GM18526 (cell line): ENCODE measurements around the gene CSRNP3.

Source experiments
- POLR2A ChIP-seq: IDR thresholded peaks from 3 replicates; pipeline ENCODE4 v1.6.1; 2011; ENCODE audit not compliant: insufficient read length; ENCODE audit errors: extremely low read depth

CSRNP3 gene

DNA sequence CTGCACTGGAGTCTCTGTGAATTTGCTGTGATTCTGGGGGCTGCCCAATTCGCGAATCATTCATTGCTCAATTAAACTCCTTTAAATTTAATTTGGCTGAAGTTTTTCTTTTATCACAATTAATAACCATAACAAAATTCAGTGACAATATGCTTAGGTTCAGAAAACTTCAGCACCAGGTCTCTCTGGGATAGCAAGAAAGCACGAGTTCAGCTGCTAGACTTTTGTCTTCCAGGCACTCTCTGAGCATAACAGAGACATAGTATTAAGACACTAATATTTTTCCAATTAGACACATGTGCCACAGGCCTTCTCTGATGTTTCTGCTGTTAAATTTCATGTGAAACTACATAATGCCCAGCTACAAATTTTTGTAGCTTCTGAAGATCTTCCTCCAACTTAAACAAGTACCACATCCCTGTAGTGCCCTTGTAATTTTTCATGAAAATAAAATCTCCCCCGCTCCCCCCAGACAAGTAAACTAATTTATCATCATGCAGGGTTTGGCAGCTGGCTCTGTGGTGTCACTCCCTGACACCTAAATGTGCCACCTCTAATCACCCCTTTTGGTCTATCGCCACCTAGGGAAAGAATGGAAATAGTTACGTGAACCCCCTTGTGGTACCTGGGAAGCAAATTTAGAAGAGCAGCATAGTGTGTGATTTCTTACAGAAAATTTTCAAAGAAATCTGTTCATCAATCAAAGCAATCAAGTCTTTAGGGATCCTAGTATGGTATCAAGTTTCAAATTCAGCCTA lies 94.1 kb downstream of the CSRNP3 start:
- no peak for TF ChIP-seq POLR2A

DNA sequence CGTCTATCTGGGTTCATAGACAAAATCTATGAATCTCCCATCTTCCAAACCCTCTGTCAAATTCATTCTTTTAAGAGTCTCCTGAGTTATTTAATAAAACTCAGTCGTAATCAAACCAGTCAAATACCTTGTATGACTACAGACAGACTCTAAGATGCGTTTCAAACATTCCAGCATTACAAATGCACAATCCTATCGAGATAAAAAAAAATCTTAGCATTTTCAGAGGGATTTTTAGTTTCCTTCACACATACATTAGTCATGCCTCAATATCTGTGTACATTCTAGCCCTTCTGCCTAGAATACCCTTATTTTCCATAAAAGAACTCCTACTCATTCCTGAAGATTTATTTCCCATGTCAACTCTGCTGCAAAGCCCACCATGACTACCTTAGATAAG lies 96.5 kb downstream of the CSRNP3 start:
- TF ChIP-seq POLR2A, result no peak

DNA sequence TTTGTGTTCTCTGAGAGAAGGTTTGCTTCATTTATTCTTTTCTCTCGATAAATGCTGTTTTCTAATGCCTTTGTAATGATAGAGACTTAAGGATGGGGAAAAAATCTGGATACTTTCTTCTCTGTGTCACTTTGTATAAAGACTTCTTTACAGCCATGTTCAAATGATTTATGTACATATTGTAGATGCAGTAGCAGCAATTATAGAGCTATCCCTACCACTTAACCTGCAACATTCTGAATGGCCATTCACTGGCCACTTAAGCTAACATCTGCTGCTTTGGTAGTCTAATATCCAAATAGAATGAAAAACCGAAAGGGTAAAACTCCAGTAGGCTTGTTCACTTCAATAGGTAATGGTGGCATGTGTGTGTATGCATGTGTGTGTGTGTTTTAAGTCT lies 97.8 kb downstream of the CSRNP3 start:
- TF ChIP-seq POLR2A, result no peak

DNA sequence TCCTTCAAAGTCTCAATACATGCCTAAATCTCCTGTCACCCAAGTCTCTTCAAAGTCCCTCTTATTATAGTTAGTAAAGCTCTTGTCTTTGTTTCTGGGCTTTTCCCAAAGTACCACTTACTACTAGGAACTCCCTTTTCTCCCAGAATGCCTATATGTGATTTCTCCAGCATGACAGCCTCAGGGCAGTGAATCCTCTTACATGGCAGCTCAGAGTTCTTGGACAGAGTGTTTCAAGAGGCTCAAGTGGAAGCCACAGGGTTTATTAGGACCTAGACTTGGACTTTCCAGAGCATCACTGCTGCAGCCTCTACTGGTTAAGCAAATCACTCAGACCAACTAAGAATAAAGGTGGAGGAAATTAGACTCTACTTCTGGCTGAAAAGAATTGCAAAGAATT lies 98.9 kb downstream of the CSRNP3 start:
- TF ChIP-seq POLR2A, result no peak

DNA sequence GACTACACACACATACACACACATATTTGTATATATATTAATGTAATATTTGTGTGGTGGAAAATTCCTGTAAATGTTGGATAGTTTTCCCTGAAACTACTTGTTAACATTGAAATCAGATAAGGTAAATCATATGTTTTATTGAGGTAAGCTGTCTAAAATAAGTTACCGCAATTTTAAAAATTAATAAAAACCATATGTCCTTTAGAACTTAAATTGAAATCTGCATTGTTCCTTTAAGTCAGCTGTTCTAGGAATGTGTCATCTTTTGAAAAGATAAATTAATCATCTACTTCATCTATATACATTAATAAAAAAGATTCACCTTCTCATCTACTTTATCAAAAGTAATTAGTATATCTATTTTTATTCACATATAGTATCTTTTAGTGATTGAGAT lies 102.0 kb downstream of the CSRNP3 start:
- TF ChIP-seq POLR2A, result no peak

DNA sequence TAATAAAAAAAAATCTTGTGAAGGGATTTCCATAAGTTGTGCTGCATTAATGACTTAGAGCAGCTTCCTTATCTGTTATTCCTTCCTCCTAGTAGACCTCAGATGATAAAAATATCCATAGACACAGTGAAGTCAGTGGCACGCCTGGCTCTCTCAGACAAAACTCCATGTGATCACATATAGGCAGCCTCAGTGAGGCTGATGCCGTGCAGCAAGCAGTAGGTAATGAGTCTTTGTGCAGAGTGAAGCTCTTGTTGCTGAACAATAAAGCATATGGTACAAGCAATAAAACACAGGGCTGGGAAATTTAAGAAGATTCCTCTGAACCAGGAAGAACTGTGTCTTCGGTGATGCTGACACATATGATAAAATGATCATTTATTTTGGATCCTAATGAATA lies 102.7 kb downstream of the CSRNP3 start:
- no peak for TF ChIP-seq POLR2A

DNA sequence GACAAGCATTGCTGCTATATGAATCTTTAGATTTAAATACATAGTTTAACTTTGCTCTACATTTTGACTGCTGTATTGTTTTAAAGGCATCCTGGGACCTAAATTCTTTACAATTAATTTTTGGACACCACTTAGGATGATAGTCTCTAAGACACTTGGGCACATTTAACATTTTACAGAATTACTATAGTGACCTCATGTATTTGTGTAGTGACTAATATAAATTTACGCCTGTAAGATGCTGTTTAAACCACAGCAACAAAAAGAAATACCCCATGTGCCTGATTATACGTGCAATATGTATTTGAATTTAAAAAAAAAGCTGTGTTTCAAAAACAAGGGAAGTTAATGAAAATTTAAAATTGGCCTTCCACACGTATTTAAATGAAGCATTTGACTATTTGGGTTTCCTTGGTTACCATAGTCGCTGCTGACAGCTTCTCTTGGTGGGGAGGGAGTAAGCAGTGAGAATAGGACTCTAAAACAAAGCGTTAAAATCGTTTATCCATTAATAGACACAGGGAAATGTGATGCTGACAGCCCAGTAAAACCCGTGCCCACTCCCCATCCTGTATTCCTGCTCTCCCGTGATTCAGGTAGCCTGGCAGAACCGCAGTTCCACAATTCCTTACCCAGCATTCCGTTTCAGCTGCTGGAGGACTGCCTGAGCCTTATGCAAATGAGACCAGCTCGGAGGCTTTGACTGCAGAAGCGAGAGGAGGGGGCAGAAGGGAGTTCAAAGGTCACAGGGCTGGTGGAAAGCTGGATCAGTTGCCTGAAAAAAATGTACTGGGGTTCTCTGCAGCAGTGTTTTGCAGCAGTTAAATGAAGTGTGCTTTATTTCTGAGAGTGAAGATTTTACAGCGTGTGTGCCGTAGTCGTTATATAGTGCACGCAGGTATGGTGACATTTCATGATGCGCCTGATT lies 104.3 kb downstream of the CSRNP3 start:
- no peak for TF ChIP-seq POLR2A

DNA sequence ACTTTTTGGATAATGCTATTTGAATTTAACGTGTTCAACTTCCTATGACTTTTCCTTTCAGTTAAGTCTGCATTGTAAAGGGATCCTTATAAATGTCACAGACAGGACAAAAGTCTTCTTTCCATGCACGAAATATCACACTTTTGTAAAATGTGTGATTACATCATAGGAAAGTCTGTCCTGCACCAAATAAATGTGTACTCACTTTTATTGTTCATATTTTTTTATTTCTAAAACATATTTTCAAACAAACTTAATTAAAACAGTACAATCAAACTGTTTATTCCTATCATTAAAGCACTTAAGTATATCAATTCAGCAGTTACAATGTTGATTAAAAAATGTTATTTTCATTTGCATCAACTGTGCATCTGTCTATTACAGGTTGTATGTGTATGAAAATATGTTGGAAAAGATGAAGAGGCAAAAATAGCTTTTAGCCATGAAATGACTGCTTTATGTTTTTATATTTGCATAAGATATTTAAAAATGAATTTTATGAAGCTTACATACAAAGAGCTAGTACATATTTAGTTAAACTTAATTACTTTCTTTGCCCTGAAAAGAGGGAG lies 105.6 kb downstream of the CSRNP3 start:
- no peak for TF ChIP-seq POLR2A

DNA sequence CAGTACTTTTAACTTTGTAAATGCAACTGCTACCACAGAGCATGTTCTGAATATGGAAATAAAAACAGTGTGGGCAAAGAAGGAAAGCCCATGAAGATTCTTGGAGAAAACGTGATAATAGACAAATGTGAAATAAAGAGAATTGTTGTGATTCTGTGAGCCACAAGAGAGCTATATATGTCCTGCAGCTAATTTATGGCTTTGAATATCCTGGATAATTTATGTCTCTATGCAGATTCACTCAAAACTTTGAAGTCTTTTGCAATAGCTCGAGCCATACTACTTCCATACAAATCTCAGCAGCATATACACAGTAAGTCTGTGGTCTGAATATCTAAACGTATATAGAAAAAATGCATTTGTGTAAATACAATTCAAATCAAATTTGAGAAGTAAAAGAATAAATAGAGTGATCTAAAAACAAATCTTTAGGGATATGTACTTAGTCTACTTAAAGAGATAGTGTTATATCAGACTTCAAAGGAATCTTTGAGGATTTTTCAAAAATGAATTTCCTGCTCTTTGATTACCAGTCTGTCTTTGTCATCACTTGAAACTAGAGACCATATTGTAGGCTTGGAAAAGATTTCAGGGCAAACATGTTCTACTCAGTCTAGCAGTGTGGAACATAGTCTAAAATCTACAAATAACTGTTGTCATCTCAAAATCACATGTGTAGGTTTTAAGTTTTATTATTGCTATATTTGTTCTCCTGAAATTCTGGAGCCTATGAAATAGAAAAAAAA lies 107.1 kb downstream of the CSRNP3 start:
- TF ChIP-seq POLR2A, result no peak

DNA sequence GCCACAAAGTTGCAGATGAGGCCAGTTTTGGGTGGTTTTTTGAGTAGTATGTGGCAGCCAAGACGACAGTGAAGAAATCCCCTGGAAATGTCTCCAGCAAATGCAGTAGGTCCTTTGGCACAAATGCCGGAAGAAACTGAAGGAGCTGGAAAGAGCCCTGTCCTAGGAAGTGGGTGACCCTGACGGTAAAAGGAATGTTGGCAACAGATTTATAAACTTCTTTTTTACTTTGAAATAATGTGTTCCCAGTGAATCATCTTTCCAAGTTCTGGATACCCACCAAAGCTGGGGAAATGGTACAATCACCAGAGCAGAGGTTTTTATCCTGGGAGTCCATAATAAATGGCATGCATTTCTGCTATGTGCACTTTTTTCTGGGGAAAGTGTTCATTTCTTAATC lies 112.9 kb downstream of the CSRNP3 start:
- TF ChIP-seq POLR2A, result no peak

DNA sequence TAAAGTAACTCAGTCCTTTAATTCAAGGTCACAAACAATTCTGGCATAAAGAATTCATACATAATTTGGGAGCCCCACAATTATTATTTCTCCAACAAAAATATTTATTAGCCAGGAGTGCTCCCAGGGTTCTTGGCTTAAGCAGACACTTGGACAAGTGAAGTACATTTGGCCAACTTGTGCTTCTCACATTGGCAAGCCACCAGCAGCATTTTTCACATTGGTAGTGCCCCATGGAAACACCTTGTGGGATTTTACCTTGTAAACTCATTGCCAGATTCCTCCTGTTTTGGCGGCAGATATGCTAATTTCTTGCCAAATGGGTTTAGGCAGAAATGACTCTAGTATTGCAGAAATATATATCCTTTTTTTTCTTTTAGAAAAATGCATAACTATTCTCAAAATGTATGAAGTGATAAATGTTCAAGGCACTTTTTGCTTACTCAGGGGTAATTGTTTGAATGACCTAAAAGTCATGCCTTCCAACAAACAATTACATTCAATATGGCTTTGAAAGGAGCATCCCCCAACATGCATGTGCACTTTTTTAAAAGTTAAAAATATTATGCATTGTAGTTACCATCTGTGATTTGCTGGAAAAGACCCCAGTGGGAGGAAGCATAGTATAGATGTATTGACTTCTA lies 113.5 kb downstream of the CSRNP3 start:
- no peak for TF ChIP-seq POLR2A

DNA sequence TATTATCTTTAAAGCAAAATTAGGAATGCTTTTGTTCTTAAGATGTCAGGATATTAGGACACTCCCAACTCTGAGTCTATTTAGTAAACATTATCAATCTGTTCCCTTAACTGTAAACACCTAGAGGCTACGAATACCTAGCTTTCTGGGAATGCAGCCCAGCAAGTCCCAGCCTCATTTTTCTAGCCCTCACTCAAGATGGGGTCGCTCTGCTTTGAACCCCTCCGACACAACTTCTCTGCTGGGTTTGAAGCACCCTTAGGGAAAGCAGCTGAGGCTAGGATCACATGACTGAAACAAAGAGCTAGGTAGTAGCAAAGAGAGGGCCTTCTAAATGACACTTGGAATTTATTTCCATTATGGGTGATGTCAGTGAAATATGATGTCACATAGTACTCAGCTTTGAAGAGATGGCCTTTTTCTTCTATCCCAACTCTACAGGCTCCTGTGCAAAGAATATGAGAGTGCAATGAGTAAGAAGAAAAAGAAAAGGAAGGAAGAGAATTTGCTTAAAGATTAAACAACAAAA lies 114.7 kb downstream of the CSRNP3 start:
- no peak for TF ChIP-seq POLR2A

DNA sequence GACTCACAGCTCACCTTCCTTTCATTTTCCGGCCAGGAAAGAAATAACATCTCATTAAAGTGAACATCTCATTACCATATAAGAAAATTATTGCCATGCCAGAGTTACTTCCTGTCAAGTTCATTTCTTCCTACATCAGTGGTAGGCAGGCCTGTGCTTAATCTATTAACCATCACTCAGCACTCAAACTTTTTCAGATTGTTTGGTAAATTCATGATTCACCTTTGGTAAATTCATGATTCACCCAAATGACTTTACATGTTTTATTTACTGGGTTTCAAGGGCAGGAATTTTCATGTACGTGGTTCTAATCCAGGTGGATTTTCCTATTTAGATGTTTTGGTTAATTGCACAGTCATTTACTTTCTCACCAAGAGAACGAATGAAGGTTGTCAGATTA lies 116.5 kb downstream of the CSRNP3 start:
- no peak for TF ChIP-seq POLR2A

DNA sequence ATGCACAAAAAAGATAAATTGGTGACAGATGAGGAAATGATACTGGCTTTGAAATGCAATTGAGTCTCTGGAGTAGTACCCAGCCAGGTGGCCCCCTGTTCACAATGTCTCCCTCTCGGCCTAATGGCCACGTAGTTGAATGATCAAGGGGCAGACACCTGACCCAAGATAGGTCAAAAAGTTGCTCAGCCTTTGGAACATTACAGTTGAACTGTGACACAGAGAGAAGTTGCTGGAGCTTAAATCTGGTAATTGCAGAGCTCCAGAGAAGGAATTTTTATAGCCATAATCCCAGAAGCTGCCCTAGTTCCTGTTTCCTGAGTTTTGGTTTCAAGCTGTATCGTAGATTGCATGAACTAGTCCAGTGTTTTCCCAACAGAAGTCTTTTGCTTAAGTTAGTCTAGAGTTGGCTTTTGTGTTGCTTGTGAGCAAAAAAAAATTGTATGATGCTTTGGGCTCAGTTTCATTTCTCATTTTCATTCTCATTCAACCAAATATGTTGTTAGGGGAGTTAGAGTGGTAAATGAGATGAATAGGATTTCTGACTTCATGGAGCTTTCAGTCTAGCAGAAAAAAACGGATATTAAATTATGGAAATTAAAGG lies 117.9 kb downstream of the CSRNP3 start:
- no peak for TF ChIP-seq POLR2A
